Stimulated activated CD4-positive, alpha-beta T cell treated with anti-CD3 and anti-CD28 coated beads, TNF-alpha, amount 100 ng/mL, for 24 hours (primary cell): Measurements from ENCODE around the gene RPL31.

Experiments
- DNase-seq, 3 experiments: peaks; one replicate each; pipeline ENCODE4 v3.0.0-alpha.2; 2020; ENCODE audit warnings: low read depth in 3 of 3

RPL31 gene

GRCh38 chr2:100974712-100975520 is 27.2 kb upstream of the RPL31 start:
- no peak for DNase-seq

- no peak for DNase-seq
Measured at GRCh38 chr2:100975521-100975785, 26.6 kb upstream of the RPL31 start.

- DNase-seq = no peak
Measured at GRCh38 chr2:100976061-100976460, 26.0 kb upstream of the RPL31 start.

- no peak for DNase-seq
Measured at GRCh38 chr2:100976645-100977391, 25.3 kb upstream of the RPL31 start.

- DNase-seq = no peak
Measured at GRCh38 chr2:100977511-100977910, 24.6 kb upstream of the RPL31 start.

GRCh38 chr2:100978582-100979191 is 23.4 kb upstream of the RPL31 start:
- DNase-seq = no peak

GRCh38 chr2:100980046-100980445 is 22.0 kb upstream of the RPL31 start:
- no peak for DNase-seq

- no peak for DNase-seq
Measured at GRCh38 chr2:100981011-100981410, 21.1 kb upstream of the RPL31 start.

- DNase-seq = no peak
Measured at GRCh38 chr2:100982431-100982861, 19.6 kb upstream of the RPL31 start.

GRCh38 chr2:100983201-100983600 is 18.9 kb upstream of the RPL31 start:
- DNase-seq = no peak

- DNase-seq = no peak
Measured at GRCh38 chr2:100983684-100984310, 18.3 kb upstream of the RPL31 start.

GRCh38 chr2:100984892-100985307 is 17.2 kb upstream of the RPL31 start:
- peak; percentile 56 to 75 (median 62) for DNase-seq

- DNase-seq = no peak
Measured at GRCh38 chr2:100986157-100986556, 15.9 kb upstream of the RPL31 start.

- no peak for DNase-seq
Measured at GRCh38 chr2:100987536-100987935, 14.6 kb upstream of the RPL31 start.

- DNase-seq = no peak
Measured at GRCh38 chr2:100987974-100988373, 14.1 kb upstream of the RPL31 start.

GRCh38 chr2:100988630-100989417 is 13.3 kb upstream of the RPL31 start:
- DNase-seq = no peak

GRCh38 chr2:100989666-100990065 is 12.4 kb upstream of the RPL31 start:
- DNase-seq = no peak

GRCh38 chr2:100990166-100990565 is 11.9 kb upstream of the RPL31 start:
- no peak for DNase-seq

- no peak for DNase-seq
Measured at GRCh38 chr2:100990650-100991403, 11.3 kb upstream of the RPL31 start.

GRCh38 chr2:100991404-100991773 is 10.7 kb upstream of the RPL31 start:
- DNase-seq = no peak

GRCh38 chr2:100992262-100992661 is 9.8 kb upstream of the RPL31 start:
- no peak for DNase-seq
